B cell (primary cell): ENCODE results near the gene PLEKHM1. TPM values are rescaled to one million over a fixed set of nuclear protein-coding genes. Genes with fewer than 3 reads are reported as not detected.
"Not testable (repeated sequence)": the region's sequence is repeated elsewhere in the genome, so short reads cannot be mapped to it uniquely, and the experiment has no call there.

Source experiments
- ATAC-seq: fragments of 200-7000 bp; cut with Tn5 transposase; one replicate; pipeline ENCODE4 v1.10.0; 2021; ENCODE audit warnings: low read depth, mild to moderate bottlenecking, moderate number of reproducible peaks, moderate library complexity
- CTCF ChIA-PET: fragments of 350-600 bp; sonication (Branson Sonifier 250); formaldehyde crosslinking; loops from one replicate; lab custom pipeline; 2021; ENCODE audit warnings: antibody characterized with exemption, inconsistent platforms; lab: Charles Lee
- POLR2A ChIA-PET: fragments of 350-600 bp; sonication (Branson Sonifier 250); formaldehyde crosslinking; loops from one replicate; lab custom pipeline; 2021; ENCODE audit warnings: antibody characterized with exemption; lab: Charles Lee
- DNase-seq: peaks from one replicate; pipeline ENCODE4 v3.0.0; 2013
- H2AFZ ChIP-seq: 2 replicates; pipeline ENCODE4 v1.6.1; 2012; ENCODE audit warnings: mild to moderate bottlenecking, low read depth, low read length; ENCODE audit not compliant: insufficient read depth, poor library complexity, severe bottlenecking
- H3K27ac ChIP-seq, 2 donors: 1 replicate in 1 of 2; 2 replicates in 1 of 2; pipeline ENCODE4 v1.5.1; 2012 to 2013; ENCODE audit warnings: low read length in 2 of 2, mild to moderate bottlenecking in 2 of 2, moderate library complexity in 1 of 2
- H3K27me3 ChIP-seq, 4 experiments: fragments of 200-600 bp in 1 of 4; sonication (generic) in 1 of 4; replicated peaks in 1 of 4; 1 replicate in 2 of 4; 2 replicates in 2 of 4; pipeline versions ENCODE4 v1.6.1 to v1.7.0; 2013 to 2016; ENCODE audit warnings: low read length in 3 of 4, mild to moderate bottlenecking in 2 of 4, mixed read lengths in 1 of 4, moderate library complexity in 1 of 4; ENCODE audit not compliant: insufficient read depth in 4 of 4, control insufficient read depth in 3 of 4; ENCODE audit errors: control extremely low read depth in 1 of 4
- H3K36me3 ChIP-seq, 2 experiments: replicated peaks in 1 of 2; 1 replicate in 1 of 2; 2 replicates in 1 of 2; pipeline versions ENCODE4 v1.6.1 to v1.7.1; 2013; ENCODE audit warnings: low read length in 1 of 2; ENCODE audit not compliant: insufficient read depth in 2 of 2, control insufficient read depth in 1 of 2; ENCODE audit errors: control extremely low read depth in 1 of 2, extremely low read depth in 1 of 2
- H3K4me1 ChIP-seq, 2 donors: fragments of 200-600 bp in 1 of 2; sonication (generic) in 1 of 2; 1 replicate in 1 of 2; 2 replicates in 1 of 2; pipeline versions ENCODE4 v1.5.1 to v1.6.1; 2013 to 2017; ENCODE audit warnings: low read length in 2 of 2; ENCODE audit not compliant: control insufficient read depth in 2 of 2, insufficient read depth in 2 of 2
- H3K4me2 ChIP-seq: replicated peaks from 2 replicates; pipeline ENCODE3; 2012; ENCODE audit warnings: mild to moderate bottlenecking, low read depth, low read length; ENCODE audit not compliant: poor library complexity, severe bottlenecking
- H3K4me3 ChIP-seq, 5 experiments: fragments of 200-600 bp in 1 of 5; sonication (generic) in 1 of 5; 1 replicate in 3 of 5; 2 replicates in 2 of 5; pipeline versions ENCODE4 v1.5.1 to v1.7.0; 2011 to 2016; ENCODE audit warnings: low read length in 4 of 5, mild to moderate bottlenecking in 4 of 5, low read depth in 2 of 5, control low read depth in 1 of 5, moderate library complexity in 1 of 5; ENCODE audit not compliant: insufficient read depth in 1 of 5; ENCODE audit errors: control extremely low read depth in 1 of 5, extremely low read depth in 1 of 5
- H3K79me2 ChIP-seq: fragments of 200-600 bp; sonication (generic); one replicate; pipeline ENCODE4 v1.6.0; 2016; ENCODE audit warnings: low read length; ENCODE audit not compliant: control insufficient read depth, insufficient read depth
- H3K9ac ChIP-seq: fragments of 200-600 bp; sonication (generic); 2 replicates; pipeline ENCODE4 v1.6.1; 2017; ENCODE audit warnings: mild to moderate bottlenecking, low read length, moderate library complexity
- H3K9me3 ChIP-seq, 3 donors: one replicate each; pipeline versions ENCODE4 v1.6.1 to v1.7.1; 2013; ENCODE audit warnings: low read length in 2 of 3; ENCODE audit not compliant: control insufficient read depth in 2 of 3, insufficient read depth in 1 of 3; ENCODE audit errors: control extremely low read depth in 1 of 3
- H4K20me1 ChIP-seq: 2 replicates; pipeline ENCODE4 v1.6.0; 2012; ENCODE audit warnings: mild to moderate bottlenecking, low read length; ENCODE audit not compliant: insufficient read depth, control insufficient read depth, poor library complexity, severe bottlenecking
- H3K27ac Mint-ChIP-seq: one replicate; pipeline ENCODE4 v1.8.0; 2021; ENCODE audit warnings: mixed read lengths
- H3K27me3 Mint-ChIP-seq: one replicate; pipeline ENCODE4 v1.8.0; 2021; ENCODE audit warnings: mixed read lengths
- H3K4me1 Mint-ChIP-seq: one replicate; pipeline ENCODE4 v1.8.0; 2021; ENCODE audit warnings: mixed read lengths
- H3K4me3 Mint-ChIP-seq: one replicate; pipeline ENCODE4 v1.8.0; 2021; ENCODE audit warnings: mixed read lengths
- H3K9me3 Mint-ChIP-seq: one replicate; pipeline ENCODE4 v1.8.0; 2022; ENCODE audit warnings: mixed read lengths; ENCODE audit not compliant: insufficient read depth
- WGBS: methylation state at CpG from one replicate; pipeline ENCODE4 v1.1.5; 2013; ENCODE audit warnings: missing lambda C conversion rate; ENCODE audit not compliant: insufficient coverage; 5-methylcytosine and 5-hydroxymethylcytosine counted together
- intact Hi-C: fragments of 100-400 bp; cut with micrococcal nuclease; formaldehyde crosslinking; loops from one replicate; pipeline ENCODE4 v1.10.0; 2022
- polyA plus RNA-seq: library from polyadenylated mRNA; depleted of rRNA; stranded (reverse); fragments of >200 nt; gene quantifications from 2 replicates; pipeline ENCODE4 v1.2.3, GENCODE V29; 2012
- total RNA-seq, 2 donors: library from RNA; stranded (reverse); fragments of 120-200 nt in 1 of 2; gene quantifications; 1 replicate in 1 of 2; 2 replicates in 1 of 2; pipeline versions ENCODE4 v1.2.3 to v1.2.4, GENCODE V29; 2013 to 2022

PLEKHM1 gene
- total and polyA plus RNA-seq, 2 donors (not counting 1 experiment from before 2014, with no cell fraction given) = 26.2 to 73.9 TPM

DNA sequence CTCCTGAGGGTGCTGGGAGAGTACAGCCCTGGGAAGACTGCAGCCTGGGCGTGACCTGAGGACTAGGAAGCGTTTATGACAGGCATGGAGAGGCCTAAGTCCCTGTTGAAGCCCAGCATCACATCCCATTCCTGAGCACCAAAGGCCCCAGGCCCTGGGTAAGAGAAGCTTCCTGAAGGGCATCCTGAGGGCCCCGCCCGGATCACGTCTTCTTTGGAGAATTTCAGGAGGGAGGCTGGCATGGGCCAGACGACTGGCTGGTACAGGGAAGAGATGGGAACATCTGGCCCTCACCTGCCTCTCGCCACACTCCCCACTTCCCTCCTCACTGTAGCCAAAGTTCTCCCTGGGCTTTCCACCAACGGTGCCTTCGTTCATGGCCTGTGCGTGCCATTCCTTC, 46.2 kb downstream of the PLEKHM1 start:
- H3K9ac ChIP-seq, H3K4me3 ChIP-seq, H3K27me3 Mint-ChIP-seq, intact Hi-C loops, H3K9me3 Mint-ChIP-seq, POLR2A ChIA-PET, H4K20me1 ChIP-seq, ATAC-seq, H3K4me2 ChIP-seq, H3K79me2 ChIP-seq, H3K27me3 ChIP-seq, H3K9me3 ChIP-seq, H3K4me3 Mint-ChIP-seq, H3K36me3 ChIP-seq, H3K4me1 Mint-ChIP-seq, H2AFZ ChIP-seq, CTCF ChIA-PET, H3K27ac Mint-ChIP-seq, H3K27ac ChIP-seq, DNase-seq: not testable (repeated sequence)
- H3K4me1 ChIP-seq = peaks cover 8 to 12% of the 10 kb centered on the region in 2 donors
- WGBS = no CpG with 5 or more reads among the region's 10 CpGs

DNA sequence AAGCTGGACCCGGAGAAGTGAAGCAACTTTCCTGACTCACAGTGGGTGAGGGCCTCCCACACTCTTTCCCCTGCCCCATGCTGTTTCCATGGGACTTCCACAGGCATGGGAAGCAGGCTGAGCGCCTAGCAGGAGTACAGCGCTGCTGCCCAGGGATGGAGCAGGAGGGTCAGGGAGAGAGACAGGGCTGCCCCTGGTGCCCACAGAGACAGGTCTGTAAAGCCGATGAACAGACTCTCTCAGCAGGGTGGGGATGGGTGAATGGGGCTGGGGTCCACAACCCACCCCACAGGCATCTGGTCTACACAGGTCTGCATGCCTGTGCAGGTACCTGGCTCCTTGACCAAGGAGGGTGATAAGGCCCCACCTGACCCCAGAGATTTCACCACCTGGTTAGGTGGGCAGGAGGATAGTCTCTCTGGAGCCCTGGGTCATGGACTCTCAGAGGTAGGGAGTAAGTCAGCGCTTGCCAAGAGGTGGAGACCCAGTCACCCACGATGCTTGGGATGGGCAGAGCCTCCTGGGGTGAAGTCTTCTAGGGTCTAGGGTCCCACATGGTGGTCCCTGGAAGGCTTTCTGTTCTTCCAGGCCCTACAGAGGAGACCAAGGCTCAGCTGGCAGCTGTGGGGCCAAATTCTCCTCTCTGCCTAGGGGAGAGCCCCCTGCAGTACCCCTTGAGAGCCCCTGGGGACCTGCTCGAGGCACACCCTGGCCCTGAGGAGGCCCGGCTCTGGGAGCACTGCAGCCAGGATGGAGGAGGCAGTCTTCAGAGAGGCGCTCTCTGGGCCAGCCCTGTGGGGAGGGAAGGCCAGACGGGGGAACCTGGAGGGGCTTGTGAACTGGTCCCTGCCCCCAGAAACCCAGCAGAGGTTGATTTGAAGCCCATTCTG, 46.9 kb downstream of the PLEKHM1 start:
- H3K27me3 ChIP-seq, H4K20me1 ChIP-seq, intact Hi-C loops, H3K9me3 Mint-ChIP-seq, ATAC-seq, H3K27ac Mint-ChIP-seq, H3K27me3 Mint-ChIP-seq, H2AFZ ChIP-seq, H3K9ac ChIP-seq, H3K79me2 ChIP-seq, H3K4me1 Mint-ChIP-seq, POLR2A ChIA-PET, H3K9me3 ChIP-seq, H3K27ac ChIP-seq, H3K4me3 Mint-ChIP-seq, H3K36me3 ChIP-seq, DNase-seq, H3K4me2 ChIP-seq, H3K4me3 ChIP-seq, CTCF ChIA-PET: not testable (repeated sequence)
- peaks cover 8 to 12% of the 10 kb centered on the region in 2 donors for H3K4me1 ChIP-seq
- WGBS = 59% methylated on average over 5 of the region's 10 CpGs
